Measurements from ENCODE around the gene BPIFB3. TPM values are rescaled to one million over a fixed set of nuclear protein-coding genes. Genes with fewer than 3 reads are reported as not detected.

The BPIFB3 gene
- total and polyA plus RNA-seq, 2 of the 13 experiments (the other 11 are each of a cell fraction or from before 2014, with no cell fraction given) = 0.09 TPM; not detected in 1

- H4K20me1 ChIP-seq (ENCODE audit: insufficient read depth, low read length) = peaks cover 21% of the 10 kb centered on the region; the same call in 1 of the 2 replicates
- no peak for DNase-seq (ENCODE audit: low spot score)
- H3K27ac ChIP-seq (ENCODE audit: extremely low read length, insufficient read depth, low read length) = peak overlapping the region; percentile 3
- ChIA-PET CTCF (ENCODE audit: low intra/inter-chr PET ratio, low total read pairs) (no interaction called here), POLR2A (interaction anchor here (2.8 kb wide), 1 partner anchor 10 kb away, joined by 9 read pairs; no protein-coding TSS in a partner anchor)
- WGBS (ENCODE audit: low lambda C conversion rate) = 97% methylated on average over 7 of the region's 7 CpGs
- H2AFZ ChIP-seq (ENCODE audit: low read length) = no peak overlapping the region
- peak; percentile 4; the same call in 1 of the 3 replicates for ATAC-seq
- H3K79me2 ChIP-seq (ENCODE audit: insufficient read depth, low read length) = no peaks in the 10 kb centered on the region
- in situ Hi-C loops (cut with HindIII; ENCODE audit: extremely low pct_ligation_motif_present, low pct_unique_long_range_greater_than_20kb) = no loop called here
- H3K36me3 ChIP-seq (replicated peaks in 1 of 2; ENCODE audit: control insufficient read depth in 1 of 2, insufficient read depth in 2 of 2, low read length in 2 of 2) = peaks cover 68 to 94% of the 10 kb centered on the region in 2 experiments
- H3K4me1 ChIP-seq (ENCODE audit: insufficient read depth, low read length) = peaks cover 16% of the 10 kb centered on the region
- H3K9me3 ChIP-seq (ENCODE audit: low read length) = no peaks in the 10 kb centered on the region
- no TSS peak for BruUV-seq (replicated peaks)
- no peak overlapping the region for H3K4me3 ChIP-seq (replicated peaks in 1 of 3; ENCODE audit: insufficient read depth in 1 of 3, low read depth in 2 of 3, low read length in 3 of 3)
- H3K4me2 ChIP-seq (ENCODE audit: low read depth, low read length) = no peak overlapping the region
- intact Hi-C loops (cut with micrococcal nuclease; ENCODE audit: unreplicated experiment) = no loop called here
- no peak overlapping the region; the same call in 1 of the 2 replicates for H3K9ac ChIP-seq (ENCODE audit: insufficient read depth, low read depth, low read length)
- no peak for FAIRE-seq
- H3K27me3 ChIP-seq (ENCODE audit: control insufficient read depth in 1 of 2, insufficient read depth in 2 of 2, low read length in 2 of 2) = no peaks in the 10 kb centered on the region
- TF ChIP-seq EED (CRISPR knock-in tag; IDR thresholded peaks at IDR 0.05) (0 out of 2 replicates have a peak, but pooled peaks have one; percentile 55), AGO2 (optimal IDR thresholded peaks at IDR 0.05; ENCODE audit: low read depth, low read length) (peak; percentile 96), NONO (IDR thresholded peaks at IDR 0.05) (no peak), NONO (CRISPR knock-in tag; conservative IDR thresholded peaks at IDR 0.05) (peak; percentile 33; the same call in 1 of the 2 replicates), AKAP8 (CRISPR knock-in tag; IDR thresholded peaks at IDR 0.05) (peak; percentile 72; the same call in 1 of the 2 replicates), HNRNPL (IDR thresholded peaks at IDR 0.05; ENCODE audit: low read depth, low read length) (peak; percentile 43; the same call in 1 of the 2 replicates), POLR2AphosphoS5 (IDR thresholded peaks at IDR 0.05; ENCODE audit: low read depth, low read length) (peak; percentile 37), SETDB1 (CRISPR knock-in tag; IDR thresholded peaks at IDR 0.05; ENCODE audit: borderline replicate concordance) (no peak), TBX2 (CRISPR knock-in tag; IDR thresholded peaks at IDR 0.05; ENCODE audit: borderline replicate concordance) (0 out of 2 replicates have a peak, but pooled peaks have one; percentile 16), ZC3H13 (CRISPR knock-in tag; IDR thresholded peaks at IDR 0.05) (peak; percentile 72), ZGPAT (CRISPR knock-in tag; IDR thresholded peaks at IDR 0.05) (no peak), NFE2L2 (IDR thresholded peaks at IDR 0.05; ENCODE audit: low read length) (no peak), KAT7 (CRISPR knock-in tag; IDR thresholded peaks at IDR 0.05; ENCODE audit: borderline replicate concordance) (no peak), POLR2G (IDR thresholded peaks at IDR 0.05; ENCODE audit: low read depth, low read length) (peak; percentile 61), ZBTB2 (CRISPR knock-in tag; IDR thresholded peaks at IDR 0.05; ENCODE audit: low read depth) (no peak), ZBTB20 (CRISPR knock-in tag; IDR thresholded peaks at IDR 0.05; ENCODE audit: borderline replicate concordance, low read depth) (0 out of 2 replicates have a peak, but pooled peaks have one; percentile 27), HNRNPH1 (optimal IDR thresholded peaks at IDR 0.05; ENCODE audit: low read depth, low read length) (peak; percentile 29), TARDBP (CRISPR knock-in tag; IDR thresholded peaks at IDR 0.05) (peak; percentile 37; the same call in 1 of the 2 replicates), FOXA1 (IDR thresholded peaks at IDR 0.05) (no peak), FOXA1 (CRISPR knock-in tag; IDR thresholded peaks at IDR 0.05) (0 out of 2 replicates have a peak, but pooled peaks have one; percentile 7), RBM22 (optimal IDR thresholded peaks at IDR 0.05; ENCODE audit: low read length) (peak; percentile 80), ZNF274 (CRISPR knock-in tag; IDR thresholded peaks at IDR 0.05) (0 out of 2 replicates have a peak, but pooled peaks have one; percentile 26), PAX8 (CRISPR knock-in tag; IDR thresholded peaks at IDR 0.05; ENCODE audit: borderline replicate concordance) (no peak)
Measured at GRCh38 chr20:33016581-33017109, 37.1 kb upstream of the BPIFB3 start.
